Suprapubic skin (tissue), 4 donors: Measurements from ENCODE around the gene CDH4. TPM values are rescaled to one million over a fixed set of nuclear protein-coding genes. Genes with fewer than 3 reads are reported as not detected.

Source experiments
- DNase-seq, 2 donors: peaks; one replicate each; pipeline ENCODE4 v3.0.0-alpha.2; 2019; ENCODE audit warnings: low spot score in 2 of 2
- H3K27ac ChIP-seq: fragments of 200-600 bp; sonication (generic); one replicate; pipeline ENCODE4 v1.5.1; 2019
- H3K27me3 ChIP-seq: fragments of 200-600 bp; sonication (generic); one replicate; pipeline ENCODE4 v1.5.1; 2019
- H3K36me3 ChIP-seq: fragments of 200-600 bp; sonication (generic); one replicate; pipeline ENCODE4 v1.5.1; 2019
- H3K4me1 ChIP-seq: fragments of 200-600 bp; sonication (generic); one replicate; pipeline ENCODE4 v1.5.1; 2019
- H3K4me3 ChIP-seq: fragments of 200-600 bp; sonication (generic); one replicate; pipeline ENCODE4 v1.5.1; 2019; ENCODE audit warnings: mild to moderate bottlenecking
- H3K9me3 ChIP-seq: fragments of 200-600 bp; sonication (generic); one replicate; pipeline ENCODE4 v1.5.1; 2019
- EP300 ChIP-seq: sonication (generic); formaldehyde crosslinking; IDR thresholded peaks from one replicate; pipeline ENCODE4 v1.6.1; 2017; ENCODE audit warnings: antibody characterized with exemption
- POLR2A ChIP-seq, 2 donors: fragments of 450-650 bp; IDR thresholded peaks; one replicate each; pipeline ENCODE4 v1.6.1; 2017; ENCODE audit warnings: antibody characterized with exemption in 2 of 2, mild to moderate bottlenecking in 2 of 2, moderate library complexity in 2 of 2
- POLR2AphosphoS5 ChIP-seq, 3 donors: sonication (generic); formaldehyde crosslinking; IDR thresholded peaks; one replicate each; pipeline ENCODE4 v1.6.1; 2017; ENCODE audit warnings: antibody characterized with exemption in 3 of 3
- WGBS: methylation state at CpG from one replicate; pipeline ENCODE4 v1.1.5; 2018; 5-methylcytosine and 5-hydroxymethylcytosine counted together
- total RNA-seq, 4 donors: library from RNA; depleted of rRNA; stranded (reverse); fragments of >200 nt; gene quantifications; one replicate each; pipeline ENCODE4 v1.1.0, GENCODE V29; 2016
- TF ChIP-seq, protein P1 (sequence below), 2 donors: fragments of 200-600 bp in 1 of 2; fragments of 450-650 bp in 1 of 2; sonication (generic) in 1 of 2; IDR thresholded peaks; one replicate each; pipeline ENCODE4 v1.5.1; 2016 to 2019; ENCODE audit warnings: antibody characterized with exemption in 2 of 2, mild to moderate bottlenecking in 1 of 2, moderate library complexity in 1 of 2

Gene CDH4
- total RNA-seq, 4 donors from 2014 or later, result 0.91 to 5.9 (median 2.6) TPM

GRCh38 chr20:61620174-61620573, 368.1 kb downstream of the CDH4 start:
- H3K4me3 ChIP-seq, result no peak overlapping the region
- DNase-seq, result no peak
- H3K4me1 ChIP-seq, result no peaks in the 10 kb centered on the region
- WGBS, result 0% methylated on average over 1 of the region's 1 CpG
- H3K27me3 ChIP-seq, result peaks cover 10% of the 10 kb centered on the region
- no peaks in the 10 kb centered on the region for H3K36me3 ChIP-seq
- TF ChIP-seq POLR2A (IDR thresholded peaks at IDR 0.05) (no peak), POLR2AphosphoS5 (IDR thresholded peaks at IDR 0.05) (no peak), EP300 (no peak)
- TF ChIP-seq, protein P1, sequence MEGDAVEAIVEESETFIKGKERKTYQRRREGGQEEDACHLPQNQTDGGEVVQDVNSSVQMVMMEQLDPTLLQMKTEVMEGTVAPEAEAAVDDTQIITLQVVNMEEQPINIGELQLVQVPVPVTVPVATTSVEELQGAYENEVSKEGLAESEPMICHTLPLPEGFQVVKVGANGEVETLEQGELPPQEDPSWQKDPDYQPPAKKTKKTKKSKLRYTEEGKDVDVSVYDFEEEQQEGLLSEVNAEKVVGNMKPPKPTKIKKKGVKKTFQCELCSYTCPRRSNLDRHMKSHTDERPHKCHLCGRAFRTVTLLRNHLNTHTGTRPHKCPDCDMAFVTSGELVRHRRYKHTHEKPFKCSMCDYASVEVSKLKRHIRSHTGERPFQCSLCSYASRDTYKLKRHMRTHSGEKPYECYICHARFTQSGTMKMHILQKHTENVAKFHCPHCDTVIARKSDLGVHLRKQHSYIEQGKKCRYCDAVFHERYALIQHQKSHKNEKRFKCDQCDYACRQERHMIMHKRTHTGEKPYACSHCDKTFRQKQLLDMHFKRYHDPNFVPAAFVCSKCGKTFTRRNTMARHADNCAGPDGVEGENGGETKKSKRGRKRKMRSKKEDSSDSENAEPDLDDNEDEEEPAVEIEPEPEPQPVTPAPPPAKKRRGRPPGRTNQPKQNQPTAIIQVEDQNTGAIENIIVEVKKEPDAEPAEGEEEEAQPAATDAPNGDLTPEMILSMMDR (IDR thresholded peaks at IDR 0.05), result no peak
- H3K27ac ChIP-seq, result no peak overlapping the region
- H3K9me3 ChIP-seq, result no peaks in the 10 kb centered on the region

- no peak for DNase-seq
- WGBS, result 65% methylated on average over 19 of the region's 19 CpGs
These were observed 369.1 kb downstream of the CDH4 start for GRCh38 chr20:61621035-61621730.

DNA sequence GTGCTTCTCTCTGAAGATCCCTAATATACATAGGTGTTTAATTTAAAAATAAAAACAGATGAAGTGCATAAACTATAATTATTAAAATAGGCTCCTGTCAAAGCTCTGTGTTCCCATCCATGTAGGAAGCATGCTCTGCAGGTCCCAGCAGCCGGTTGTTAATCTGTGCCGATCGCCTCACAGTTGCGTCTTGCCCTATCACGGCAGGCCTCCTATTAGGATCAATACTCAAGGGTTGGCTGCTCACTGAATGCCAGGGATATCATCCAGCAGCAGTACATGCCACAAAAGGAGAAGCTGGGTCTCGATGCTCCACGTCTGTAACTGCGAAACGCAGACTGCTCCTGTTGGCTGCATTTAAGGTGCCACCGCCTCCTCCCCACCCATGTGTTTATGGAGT, 369.8 kb downstream of the CDH4 start:
- Histone ChIP-seq H3K9me3 (no peaks in the 10 kb centered on the region), H3K4me1 (no peaks in the 10 kb centered on the region), H3K4me3 (no peak overlapping the region), H3K27me3 (peaks cover 9% of the 10 kb centered on the region), H3K27ac (no peak overlapping the region), H3K36me3 (no peaks in the 10 kb centered on the region)
- WGBS, result 92% methylated on average over 5 of the region's 10 CpGs
- no peak for TF ChIP-seq EP300
- TF ChIP-seq POLR2AphosphoS5 (IDR thresholded peaks at IDR 0.05), result no peak
- TF ChIP-seq, protein P1 (IDR thresholded peaks at IDR 0.05), result no peak
- TF ChIP-seq POLR2A (IDR thresholded peaks at IDR 0.05), result no peak
- DNase-seq, result no peak

More at GRCh38 chr20:61621035-61621730, 369.1 kb downstream of the CDH4 start:
- Histone ChIP-seq H3K4me1 (no peaks in the 10 kb centered on the region), H3K27me3 (peaks cover 10% of the 10 kb centered on the region), H3K36me3 (no peaks in the 10 kb centered on the region), H3K4me3 (no peak overlapping the region), H3K27ac (no peak overlapping the region), H3K9me3 (no peaks in the 10 kb centered on the region)
- TF ChIP-seq, protein P1 (IDR thresholded peaks at IDR 0.05), result no peak
- no peak for TF ChIP-seq POLR2AphosphoS5 (IDR thresholded peaks at IDR 0.05)
- no peak for TF ChIP-seq POLR2A (IDR thresholded peaks at IDR 0.05)

DNA sequence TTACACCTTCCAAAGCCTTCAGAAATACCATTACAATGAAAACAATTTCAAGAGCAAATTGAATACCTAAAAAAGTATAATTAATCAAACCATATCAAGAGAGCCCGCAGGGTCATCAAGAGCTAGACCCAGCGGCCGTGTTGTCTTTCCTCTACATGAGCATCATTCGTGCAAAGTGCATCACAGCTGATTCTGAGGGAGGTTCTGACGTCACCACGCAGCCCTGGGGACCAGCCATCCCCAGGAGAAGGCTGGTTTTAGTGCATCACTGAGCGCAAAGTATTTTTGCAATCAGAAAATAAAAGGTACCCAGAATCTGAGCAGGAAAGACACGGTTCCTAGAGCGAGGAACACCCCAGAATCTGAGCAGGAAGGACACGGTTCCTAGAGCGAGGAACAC, 371.4 kb downstream of the CDH4 start:
- H3K27ac ChIP-seq, result no peak overlapping the region
- 83% methylated on average over 11 of the region's 11 CpGs for WGBS
- DNase-seq, result no peak
- H3K9me3 ChIP-seq, result no peaks in the 10 kb centered on the region
- no peak overlapping the region for H3K4me3 ChIP-seq
- TF ChIP-seq POLR2AphosphoS5 (IDR thresholded peaks at IDR 0.05) (no peak), POLR2A (IDR thresholded peaks at IDR 0.05) (no peak), EP300 (no peak)
- TF ChIP-seq, protein P1 (IDR thresholded peaks at IDR 0.05), result no peak
- H3K36me3 ChIP-seq, result no peaks in the 10 kb centered on the region
- H3K27me3 ChIP-seq, result peaks cover 12% of the 10 kb centered on the region
- peaks cover 12% of the 10 kb centered on the region for H3K4me1 ChIP-seq

- Histone ChIP-seq H3K36me3 (no peaks in the 10 kb centered on the region), H3K4me3 (no peak overlapping the region), H3K27ac (no peak overlapping the region), H3K27me3 (peaks cover 12% of the 10 kb centered on the region), H3K9me3 (no peaks in the 10 kb centered on the region), H3K4me1 (peaks cover 28% of the 10 kb centered on the region)
- TF ChIP-seq POLR2A (IDR thresholded peaks at IDR 0.05) (no peak), POLR2AphosphoS5 (IDR thresholded peaks at IDR 0.05) (no peak), EP300 (no peak)
- TF ChIP-seq, protein P1 (IDR thresholded peaks at IDR 0.05), result no peak
- DNase-seq, result no peak
- WGBS, result 89% methylated on average over 8 of the region's 8 CpGs
These were observed 373.2 kb downstream of the CDH4 start for GRCh38 chr20:61625246-61625645.
